ENCODE data around the gene GAK. TPM values are rescaled to one million over a fixed set of nuclear protein-coding genes. Genes with fewer than 3 reads are reported as not detected.
"Not testable (repeated sequence)": the region's sequence is repeated elsewhere in the genome, so short reads cannot be mapped to it uniquely, and the experiment has no call there.

GAK gene
- total and polyA plus RNA-seq, 10 donors = 112 to 249 (median 190) TPM

DNA sequence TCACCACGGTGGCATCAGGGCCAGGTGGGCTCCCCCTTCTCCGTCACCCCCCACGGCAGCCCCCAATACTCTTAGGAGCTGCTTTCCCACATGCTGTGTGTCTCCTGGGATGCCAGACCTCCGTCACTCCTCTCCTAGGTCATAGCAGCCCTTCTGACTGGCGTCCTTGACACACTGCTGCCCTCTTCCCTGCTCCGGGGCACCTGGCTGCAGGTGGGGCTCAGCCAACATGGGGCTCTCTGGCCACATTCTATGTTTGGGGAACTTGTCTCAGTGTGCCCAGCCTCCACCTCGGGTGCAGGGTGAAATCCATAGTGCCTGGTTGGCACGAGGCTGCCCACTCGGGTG lies 14.0 kb upstream of the GAK start:
- Histone ChIP-seq H3K27me3 (replicated peaks in 1 of 7) (no peaks in the 10 kb centered on the region), H3K27ac (no peak overlapping the region), H3K9me3 (no peaks in the 10 kb centered on the region), H3K36me3 (peaks cover 0 to 19% (median 2%) of the 10 kb centered on the region in 6 donors), H3K4me3 (no peak overlapping the region), H3K4me1 (peaks cover 0 to 33% (median 6%) of the 10 kb centered on the region in 6 donors)
- TF ChIP-seq, protein P1, sequence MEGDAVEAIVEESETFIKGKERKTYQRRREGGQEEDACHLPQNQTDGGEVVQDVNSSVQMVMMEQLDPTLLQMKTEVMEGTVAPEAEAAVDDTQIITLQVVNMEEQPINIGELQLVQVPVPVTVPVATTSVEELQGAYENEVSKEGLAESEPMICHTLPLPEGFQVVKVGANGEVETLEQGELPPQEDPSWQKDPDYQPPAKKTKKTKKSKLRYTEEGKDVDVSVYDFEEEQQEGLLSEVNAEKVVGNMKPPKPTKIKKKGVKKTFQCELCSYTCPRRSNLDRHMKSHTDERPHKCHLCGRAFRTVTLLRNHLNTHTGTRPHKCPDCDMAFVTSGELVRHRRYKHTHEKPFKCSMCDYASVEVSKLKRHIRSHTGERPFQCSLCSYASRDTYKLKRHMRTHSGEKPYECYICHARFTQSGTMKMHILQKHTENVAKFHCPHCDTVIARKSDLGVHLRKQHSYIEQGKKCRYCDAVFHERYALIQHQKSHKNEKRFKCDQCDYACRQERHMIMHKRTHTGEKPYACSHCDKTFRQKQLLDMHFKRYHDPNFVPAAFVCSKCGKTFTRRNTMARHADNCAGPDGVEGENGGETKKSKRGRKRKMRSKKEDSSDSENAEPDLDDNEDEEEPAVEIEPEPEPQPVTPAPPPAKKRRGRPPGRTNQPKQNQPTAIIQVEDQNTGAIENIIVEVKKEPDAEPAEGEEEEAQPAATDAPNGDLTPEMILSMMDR (IDR thresholded peaks at IDR 0.05 in 8 of 11, conservative IDR thresholded peaks at IDR 0.05 in 3 of 11) = no peak
- TF ChIP-seq POLR2AphosphoS5 (IDR thresholded peaks at IDR 0.05) (no peak), POLR2A (IDR thresholded peaks at IDR 0.05) (no peak)
- intact Hi-C loops (cut with DNase I; ENCODE audit: low total_unique reads) = no loop called here
- peak; percentile 51 for DNase-seq
- WGBS, 5 donors = 75 to 84% (median 79%) methylated on average over 6 to 9 of the region's 9 CpGs

DNA sequence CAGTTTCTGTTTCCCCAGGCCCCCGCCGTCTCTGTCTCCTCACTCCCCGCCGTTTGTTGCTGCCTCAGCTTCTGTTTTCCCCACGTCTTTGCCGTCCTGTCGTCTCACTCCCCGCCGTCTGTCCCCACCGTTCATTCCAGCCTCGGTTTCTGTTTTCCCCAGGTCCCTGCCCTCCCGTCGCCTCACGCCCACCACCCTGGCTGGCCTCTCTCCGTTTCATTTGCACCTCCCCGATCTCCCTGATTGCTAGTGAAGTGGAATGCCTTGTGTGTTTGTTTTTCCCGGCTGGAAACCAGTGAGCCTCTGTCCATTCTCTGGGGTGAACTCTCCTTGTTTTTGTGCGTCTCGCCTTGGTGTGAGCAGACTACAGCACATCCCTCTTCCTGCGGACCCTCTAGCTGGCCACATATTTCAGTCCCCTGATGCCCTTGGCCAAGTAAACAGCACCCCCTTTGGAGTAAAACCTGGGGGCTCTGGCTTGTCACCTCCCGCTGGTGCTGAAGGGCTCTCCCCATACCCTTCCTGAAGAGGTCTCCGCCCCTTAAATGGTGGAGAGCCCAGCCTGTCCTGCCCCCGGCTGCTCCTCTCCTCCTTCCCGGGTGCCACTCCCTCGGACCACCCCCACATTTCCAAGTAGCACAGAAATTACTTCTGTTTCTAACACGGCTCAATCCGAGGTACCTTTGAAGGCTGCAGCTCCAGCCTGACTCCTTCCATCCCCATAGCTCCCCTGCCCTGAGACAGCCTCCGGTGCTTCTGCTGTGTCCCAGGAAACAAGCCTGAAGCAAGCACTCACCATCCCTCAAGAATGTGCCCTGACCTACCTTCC lies 13.4 kb upstream of the GAK start:
- peak; percentile 56 for DNase-seq
- Histone ChIP-seq H3K4me1 (peaks cover 0 to 33% (median 6%) of the 10 kb centered on the region in 6 donors), H3K27ac (no peak overlapping the region), H3K36me3 (peaks cover 0 to 17% (median 2%) of the 10 kb centered on the region in 6 donors), H3K4me3 (no peak overlapping the region), H3K27me3 (replicated peaks in 1 of 7) (no peaks in the 10 kb centered on the region), H3K9me3 (no peaks in the 10 kb centered on the region)
- intact Hi-C loops (cut with DNase I; ENCODE audit: low total_unique reads) = no loop called here
- 74 to 79% (median 77%) methylated on average over 28 of the region's 28 CpGs for WGBS, 5 donors
- TF ChIP-seq, protein P1 (IDR thresholded peaks at IDR 0.05 in 8 of 11, conservative IDR thresholded peaks at IDR 0.05 in 3 of 11) = no peak
- TF ChIP-seq POLR2AphosphoS5 (IDR thresholded peaks at IDR 0.05) (no peak), POLR2A (IDR thresholded peaks at IDR 0.05) (no peak)

DNA sequence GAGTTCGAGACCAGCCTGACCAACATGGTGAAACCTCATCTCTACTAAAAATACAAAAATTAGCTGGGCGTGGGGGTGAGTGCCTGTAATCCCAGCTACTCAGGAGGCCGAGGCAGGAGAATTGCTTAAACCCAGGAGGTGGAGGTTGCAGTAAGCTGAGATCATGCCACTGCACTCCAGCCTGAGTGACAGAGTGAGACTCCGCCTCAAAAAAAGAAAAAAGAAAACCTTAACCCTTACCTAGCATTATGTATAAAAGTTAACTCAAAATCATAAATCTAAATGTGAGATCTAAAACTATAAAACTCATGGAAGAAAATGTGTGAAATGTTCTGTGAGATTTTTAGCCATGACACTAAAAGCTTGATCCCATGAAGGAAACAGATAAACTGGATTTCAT lies 7.4 kb upstream of the GAK start:
- Histone ChIP-seq H3K4me1 (peaks cover 15 to 37% (median 23%) of the 10 kb centered on the region in 6 donors), H3K36me3 (peaks cover 0 to 17% (median 2%) of the 10 kb centered on the region in 6 donors)
- WGBS, 5 donors = 83 to 88% (median 85%) methylated on average over 4 of the region's 4 CpGs
- peak; percentile 2 for DNase-seq
- H3K27me3 ChIP-seq (replicated peaks in 1 of 7); H3K9me3 ChIP-seq; H3K4me3 ChIP-seq; intact Hi-C loops (cut with DNase I; ENCODE audit: low total_unique reads); H3K27ac ChIP-seq: not testable (repeated sequence)

DNA sequence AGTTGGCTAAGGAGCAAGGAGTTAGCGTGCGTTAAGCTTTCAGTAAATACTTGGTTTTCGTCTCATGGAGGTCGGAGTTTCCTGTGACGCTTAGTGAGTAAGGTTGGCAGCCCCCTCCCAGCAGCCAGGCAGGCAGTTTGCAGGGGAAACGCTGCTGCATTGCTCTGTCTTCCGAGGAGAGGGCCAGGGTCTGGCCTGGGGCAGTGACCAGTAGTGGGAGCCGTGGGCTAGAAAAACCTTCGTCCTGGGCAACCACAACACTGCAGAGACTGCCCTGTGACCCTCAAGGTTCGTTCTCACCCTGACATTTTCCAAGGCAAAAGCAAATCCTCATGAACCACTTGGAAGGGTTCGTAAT lies 576 bp upstream of the GAK start:
- TF ChIP-seq, protein P1 (IDR thresholded peaks at IDR 0.05 in 8 of 11, conservative IDR thresholded peaks at IDR 0.05 in 3 of 11) = no peak
- no peak for TF ChIP-seq POLR2A (IDR thresholded peaks at IDR 0.05)
- TF ChIP-seq POLR2AphosphoS5 (IDR thresholded peaks at IDR 0.05) = no peak
- no peaks in the 10 kb centered on the region for H3K27me3 ChIP-seq (replicated peaks in 1 of 7)
- peaks cover 40 to 93% (median 81%) of the 10 kb centered on the region in 6 donors for H3K4me1 ChIP-seq
- intact Hi-C loops (cut with DNase I; ENCODE audit: low total_unique reads) = loop anchor here (5.0 kb wide), 1 partner anchor 40 kb away; the partner anchor contains the start of gene DGKQ
- DNase-seq = no peak
- H3K36me3 ChIP-seq = peaks cover 0 to 14% (median 0%) of the 10 kb centered on the region in 6 donors
- no peaks in the 10 kb centered on the region for H3K9me3 ChIP-seq
- peak overlapping the region; percentile 84 to 98 (median 94) for H3K27ac ChIP-seq
- peak overlapping the region; percentile 75 to 99 (median 92) for H3K4me3 ChIP-seq
- WGBS, 5 donors = 4 to 6% (median 5%) methylated on average over 11 of the region's 11 CpGs

All from spleen (tissue), 11 donors.